HUES64 (cell line): ENCODE measurements around the gene GH2.
A peak's percentile ranks its signal among the peaks of the same experiment; 100 is the strongest.
"Not testable (repeated sequence)": the region's sequence is repeated elsewhere in the genome, so short reads cannot be mapped to it uniquely, and the experiment has no call there.

Source experiments
- H3K27ac ChIP-seq: 2 replicates; pipeline ENCODE4 v1.7.0; 2013; ENCODE audit warnings: low read depth, low read length, inconsistent platforms
- H3K27me3 ChIP-seq: 2 replicates; pipeline ENCODE4 v1.6.1; 2013; ENCODE audit warnings: mild to moderate bottlenecking, low read length; ENCODE audit not compliant: insufficient read depth
- H3K36me3 ChIP-seq: 2 replicates; pipeline ENCODE4 v1.6.1; 2013; ENCODE audit warnings: mild to moderate bottlenecking, low read length; ENCODE audit not compliant: insufficient read depth
- H3K4me1 ChIP-seq: 2 replicates; pipeline ENCODE4 v1.6.1; 2013; ENCODE audit warnings: mild to moderate bottlenecking, low read length, moderate library complexity; ENCODE audit not compliant: insufficient read depth
- H3K4me3 ChIP-seq: 2 replicates; pipeline ENCODE4 v1.5.1; 2013; ENCODE audit warnings: mild to moderate bottlenecking, low read length, moderate library complexity
- H3K9ac ChIP-seq: 2 replicates; pipeline ENCODE4 v1.6.1; 2013; ENCODE audit warnings: mild to moderate bottlenecking, low read depth, low read length
- H3K9me3 ChIP-seq: 2 replicates; pipeline ENCODE4 v1.6.1; 2013; ENCODE audit warnings: low read depth, low read length; ENCODE audit not compliant: insufficient read depth
- WGBS: fragments of 150-250, 120-280 bp; methylation state at CpG from one replicate; pipeline ENCODE4 v1.1.7; 2013; ENCODE audit warnings: missing lambda C conversion rate; 5-methylcytosine and 5-hydroxymethylcytosine counted together

Gene GH2

GRCh38 chr17:63892316-63893037 lies 10.7 kb upstream of the GH2 start:
- not testable (repeated sequence) for H3K9ac ChIP-seq, H3K4me1 ChIP-seq, H3K36me3 ChIP-seq, H3K27ac ChIP-seq, H3K27me3 ChIP-seq, H3K9me3 ChIP-seq, H3K4me3 ChIP-seq
- WGBS, result 84% methylated on average over 7 of the region's 11 CpGs

- H3K36me3 ChIP-seq, H3K9me3 ChIP-seq, H3K27me3 ChIP-seq, H3K4me3 ChIP-seq, H3K9ac ChIP-seq, H3K27ac ChIP-seq, H3K4me1 ChIP-seq: not testable (repeated sequence)
- WGBS, result 59% methylated on average over 13 of the region's 13 CpGs
Measured at GRCh38 chr17:63889026-63889848, 7.5 kb upstream of the GH2 start.

GRCh38 chr17:63885119-63885518 lies 3.4 kb upstream of the GH2 start:
- not testable (repeated sequence) for H3K9ac ChIP-seq
- 95% methylated on average over 11 of the region's 11 CpGs for WGBS

GRCh38 chr17:63882626-63883126 lies 932 bp upstream of the GH2 start:
- H3K4me3 ChIP-seq, H3K27me3 ChIP-seq, H3K27ac ChIP-seq, H3K4me1 ChIP-seq, H3K36me3 ChIP-seq, H3K9me3 ChIP-seq, H3K9ac ChIP-seq: not testable (repeated sequence)
- WGBS, result 87% methylated on average over 9 of the region's 9 CpGs

More at GRCh38 chr17:63885119-63885518, 3.4 kb upstream of the GH2 start:
- not testable (repeated sequence) for H3K4me1 ChIP-seq, H3K27ac ChIP-seq, H3K9me3 ChIP-seq, H3K36me3 ChIP-seq, H3K4me3 ChIP-seq, H3K27me3 ChIP-seq

- not testable (repeated sequence) for H3K4me3 ChIP-seq, H3K4me1 ChIP-seq, H3K9me3 ChIP-seq, H3K36me3 ChIP-seq, H3K27me3 ChIP-seq, H3K27ac ChIP-seq
- peak overlapping the region; percentile 7; the same call in 1 of the 2 replicates for H3K9ac ChIP-seq
- 60% methylated on average over 11 of the region's 11 CpGs for WGBS
Measured at GRCh38 chr17:63881337-63881736, 407 bp downstream of the GH2 start.

- Histone ChIP-seq H3K27ac (no peak overlapping the region), H3K36me3 (no peaks in the 10 kb centered on the region), H3K4me1 (peaks cover 5% of the 10 kb centered on the region; the same call in 1 of the 2 replicates), H3K27me3 (no peaks in the 10 kb centered on the region), H3K9me3 (no peaks in the 10 kb centered on the region), H3K9ac (no peak overlapping the region), H3K4me3 (no peak overlapping the region)
- 92% methylated on average over 12 of the region's 12 CpGs for WGBS
Measured at GRCh38 chr17:63880706-63881105, 1.0 kb downstream of the GH2 start.

- H3K4me1 ChIP-seq, H3K27ac ChIP-seq, H3K9ac ChIP-seq, H3K9me3 ChIP-seq, H3K27me3 ChIP-seq, H3K4me3 ChIP-seq, H3K36me3 ChIP-seq: not testable (repeated sequence)
- 93% methylated on average over 9 of the region's 9 CpGs for WGBS
Measured at GRCh38 chr17:63878413-63878812, 3.3 kb downstream of the GH2 start.

GRCh38 chr17:63874693-63875092 lies 7.1 kb downstream of the GH2 start:
- WGBS, result 90% methylated on average over 6 of the region's 6 CpGs
- not testable (repeated sequence) for H3K27me3 ChIP-seq

GRCh38 chr17:63874061-63874626 lies 7.6 kb downstream of the GH2 start:
- H3K9me3 ChIP-seq, H3K4me1 ChIP-seq, H3K36me3 ChIP-seq, H3K27ac ChIP-seq, H3K4me3 ChIP-seq, H3K27me3 ChIP-seq, H3K9ac ChIP-seq: not testable (repeated sequence)
- WGBS, result 78% methylated on average over 6 of the region's 8 CpGs

More at GRCh38 chr17:63874693-63875092, 7.1 kb downstream of the GH2 start:
- not testable (repeated sequence) for H3K4me3 ChIP-seq, H3K27ac ChIP-seq, H3K9me3 ChIP-seq, H3K36me3 ChIP-seq, H3K4me1 ChIP-seq, H3K9ac ChIP-seq

- H3K9me3 ChIP-seq, H3K4me1 ChIP-seq, H3K27me3 ChIP-seq, H3K9ac ChIP-seq, H3K4me3 ChIP-seq, H3K36me3 ChIP-seq, H3K27ac ChIP-seq: not testable (repeated sequence)
- WGBS, result 97% methylated on average over 3 of the region's 7 CpGs
Measured at GRCh38 chr17:63873577-63873976, 8.2 kb downstream of the GH2 start, which contains the start of gene CSH2. Gene CSH2 (minus strand): TSS chr17:63873677. CDS start chr17:63873614, 63 bp downstream.

- H3K27ac ChIP-seq, H3K27me3 ChIP-seq, H3K4me3 ChIP-seq, H3K9me3 ChIP-seq, H3K36me3 ChIP-seq, H3K4me1 ChIP-seq, H3K9ac ChIP-seq: not testable (repeated sequence)
- WGBS, result 94% methylated on average over 9 of the region's 15 CpGs
Measured at GRCh38 chr17:63871646-63872365, 9.9 kb downstream of the GH2 start.
